PC-3 (cell line): ENCODE results near the gene FLNB. TPM values are rescaled to one million over a fixed set of nuclear protein-coding genes. Genes with fewer than 3 reads are reported as not detected.

Experiments used
- ATAC-seq: fragments of 200-7000 bp; cut with Tn5 transposase; 2 replicates; pipeline ENCODE4 v1.9.1; 2020; ENCODE audit warnings: mild to moderate bottlenecking, moderate library complexity
- BruUV-seq: library from RNA; stranded (reverse); fragments of 400-500 nt; replicated peaks from 2 replicates; lab custom pipeline; 2021; lab: Mats Ljungman, UMichigan
- CTCF ChIA-PET: fragments of 300-600 bp; sonication (Branson Sonifier 250); formaldehyde crosslinking; loops from one replicate; lab custom pipeline; 2022; ENCODE audit warnings: antibody characterized with exemption; lab: Charles Lee
- POLR2A ChIA-PET: fragments of 300-600 bp; sonication (Branson Sonifier 250); formaldehyde crosslinking; loops from one replicate; lab custom pipeline; 2022; ENCODE audit warnings: antibody characterized with exemption; ENCODE audit not compliant: unreplicated experiment; lab: Charles Lee
- DNase-seq: peaks from one replicate; pipeline ENCODE4 v3.0.0-alpha.2; 2015
- H2AFZ ChIP-seq: fragments of 300-600 bp; sonication (generic); 2 replicates; pipeline ENCODE4 v1.6.0; 2016; ENCODE audit warnings: antibody characterized with exemption, low read length
- H3F3A ChIP-seq: fragments of 300-600 bp; sonication (generic); one replicate; pipeline ENCODE4 v1.6.0; 2017; ENCODE audit warnings: antibody characterized with exemption, low read length, control low read depth, mild to moderate bottlenecking; ENCODE audit not compliant: unreplicated experiment
- H3K27ac ChIP-seq: fragments of 300-600 bp; sonication (generic); 2 replicates; pipeline ENCODE4 v1.5.1; 2016; ENCODE audit warnings: mild to moderate bottlenecking, low read length
- H3K27me3 ChIP-seq: fragments of 300-600 bp; sonication (generic); 2 replicates; pipeline ENCODE4 v1.6.1; 2016; ENCODE audit warnings: low read length, mixed read lengths
- H3K36me3 ChIP-seq: fragments of 300-600 bp; sonication (generic); 2 replicates; pipeline ENCODE4 v1.6.1; 2016; ENCODE audit warnings: low read depth, mixed run types, low read length, mixed read lengths
- H3K4me1 ChIP-seq: fragments of 300-600 bp; sonication (generic); 2 replicates; pipeline ENCODE4 v1.5.1; 2016; ENCODE audit warnings: low read length; ENCODE audit not compliant: insufficient read depth
- H3K4me2 ChIP-seq: fragments of 300-600 bp; sonication (generic); 2 replicates; pipeline ENCODE4 v1.6.0; 2016; ENCODE audit warnings: low read length
- H3K4me3 ChIP-seq: fragments of 300-600 bp; sonication (generic); 2 replicates; pipeline ENCODE4 v1.5.1; 2016; ENCODE audit warnings: mild to moderate bottlenecking, low read length, mixed read lengths
- H3K79me2 ChIP-seq: fragments of 300-600 bp; sonication (generic); 2 replicates; pipeline ENCODE4 v1.6.1; 2017; ENCODE audit warnings: low read length, mixed read lengths
- H3K9ac ChIP-seq: fragments of 300-600 bp; sonication (generic); 2 replicates; pipeline ENCODE4 v1.6.0; 2016; ENCODE audit warnings: mild to moderate bottlenecking, low read length
- H3K9me2 ChIP-seq: fragments of 300-600 bp; sonication (generic); replicated peaks from 2 replicates; pipeline ENCODE4 v1.6.1; 2016; ENCODE audit warnings: mixed run types, low read length, mixed read lengths
- H3K9me3 ChIP-seq: fragments of 300-600 bp; sonication (generic); 2 replicates; pipeline ENCODE4 v1.6.1; 2016; ENCODE audit warnings: low read length, mixed read lengths
- H4K20me1 ChIP-seq: fragments of 300-600 bp; sonication (generic); 2 replicates; pipeline ENCODE4 v1.6.1; 2016; ENCODE audit warnings: low read length, mixed read lengths
- EZH2 ChIP-seq: fragments of 300-600 bp; sonication (generic); IDR thresholded peaks from one replicate; pipeline ENCODE4 v1.6.1; 2017; ENCODE audit warnings: antibody characterized with exemption, mild to moderate bottlenecking, low read length; ENCODE audit not compliant: unreplicated experiment
- EZH2phosphoT487 ChIP-seq: fragments of 300-600 bp; sonication (generic); IDR thresholded peaks from 2 replicates; pipeline ENCODE4 v1.6.1; 2018; ENCODE audit warnings: mild to moderate bottlenecking, antibody characterized with exemption, low read length, borderline replicate concordance
- intact Hi-C: fragments of 100-400 bp; cut with micrococcal nuclease; formaldehyde crosslinking; loops from 2 replicates; pipeline ENCODE4 v1.9.0; 2023
- total RNA-seq: library from RNA; depleted of rRNA; stranded (reverse); fragments of >200 nt; gene quantifications from 2 replicates; pipeline ENCODE4 v1.2.3, GENCODE V29; 2014
- TF ChIP-seq, protein P1 (sequence below): fragments of 300-600 bp; sonication (generic); conservative IDR thresholded peaks from 2 replicates; pipeline ENCODE4 v1.5.1; 2017; ENCODE audit warnings: antibody characterized with exemption, low read depth, mild to moderate bottlenecking, low read length

FLNB gene
- total RNA-seq, 1 experiment from 2014 or later: 505 TPM

DNA sequence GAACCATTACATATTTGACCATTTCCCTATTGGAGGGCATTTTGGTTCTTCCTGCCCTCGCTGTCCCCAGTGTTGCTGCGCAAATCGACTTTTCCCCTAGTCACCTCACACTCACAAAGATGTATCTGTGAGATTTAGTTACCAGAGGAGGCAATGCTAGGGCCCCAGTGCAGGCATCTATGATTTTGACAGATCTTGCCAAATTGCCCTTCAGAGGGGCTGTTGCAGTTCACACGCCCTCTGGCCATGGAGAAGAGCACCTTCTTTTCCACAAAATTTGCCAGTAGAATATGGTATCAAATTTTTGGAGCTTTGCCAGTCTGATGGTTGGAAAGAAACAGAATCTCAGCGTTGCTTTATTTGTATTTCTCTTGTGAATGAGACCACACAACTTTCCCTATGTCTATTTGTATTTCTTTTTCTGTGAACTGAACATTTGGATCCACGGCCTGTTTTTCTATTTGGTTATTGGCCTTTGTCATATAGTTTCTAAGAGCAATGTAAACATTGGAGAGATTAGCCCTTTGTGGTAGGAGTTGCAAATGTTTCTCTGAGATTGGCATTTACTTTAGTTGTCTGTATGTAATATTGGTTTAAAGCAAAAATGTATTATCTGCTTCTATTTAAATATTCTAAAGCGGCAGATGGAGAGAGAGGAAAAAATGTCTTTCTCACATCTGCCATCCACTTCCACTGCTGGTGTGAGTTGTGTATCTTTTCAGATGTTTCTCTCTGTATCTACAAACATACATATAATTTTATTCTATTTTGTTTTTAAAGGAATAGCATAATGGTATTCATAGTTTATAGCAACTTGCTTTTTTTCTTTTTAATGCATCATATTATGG is 136.5 kb downstream of the FLNB start:
- DNase-seq (no peak), ATAC-seq (no peak)
- no peaks in the 10 kb centered on the region for H3K9me2 ChIP-seq
- CTCF ChIA-PET: no interaction called here
- intact Hi-C loops: no loop called here
- H3K36me3 ChIP-seq: peaks cover 96% of the 10 kb centered on the region
- no peaks in the 10 kb centered on the region for H3F3A ChIP-seq
- no peaks in the 10 kb centered on the region for H4K20me1 ChIP-seq
- BruUV-seq: no TSS peak
- H3K4me2 ChIP-seq: no peak overlapping the region
- H3K4me3 ChIP-seq: no peak overlapping the region
- H3K27me3 ChIP-seq: no peaks in the 10 kb centered on the region
- POLR2A ChIA-PET: no interaction called here
- H3K79me2 ChIP-seq: no peaks in the 10 kb centered on the region
- no peak overlapping the region for H3K27ac ChIP-seq
- H3K9me3 ChIP-seq: no peaks in the 10 kb centered on the region
- no peak overlapping the region for H3K9ac ChIP-seq
- H3K4me1 ChIP-seq: no peaks in the 10 kb centered on the region
- H2AFZ ChIP-seq: no peak overlapping the region
- TF ChIP-seq EZH2 (no peak), EZH2phosphoT487 (no peak)
- TF ChIP-seq, protein P1, sequence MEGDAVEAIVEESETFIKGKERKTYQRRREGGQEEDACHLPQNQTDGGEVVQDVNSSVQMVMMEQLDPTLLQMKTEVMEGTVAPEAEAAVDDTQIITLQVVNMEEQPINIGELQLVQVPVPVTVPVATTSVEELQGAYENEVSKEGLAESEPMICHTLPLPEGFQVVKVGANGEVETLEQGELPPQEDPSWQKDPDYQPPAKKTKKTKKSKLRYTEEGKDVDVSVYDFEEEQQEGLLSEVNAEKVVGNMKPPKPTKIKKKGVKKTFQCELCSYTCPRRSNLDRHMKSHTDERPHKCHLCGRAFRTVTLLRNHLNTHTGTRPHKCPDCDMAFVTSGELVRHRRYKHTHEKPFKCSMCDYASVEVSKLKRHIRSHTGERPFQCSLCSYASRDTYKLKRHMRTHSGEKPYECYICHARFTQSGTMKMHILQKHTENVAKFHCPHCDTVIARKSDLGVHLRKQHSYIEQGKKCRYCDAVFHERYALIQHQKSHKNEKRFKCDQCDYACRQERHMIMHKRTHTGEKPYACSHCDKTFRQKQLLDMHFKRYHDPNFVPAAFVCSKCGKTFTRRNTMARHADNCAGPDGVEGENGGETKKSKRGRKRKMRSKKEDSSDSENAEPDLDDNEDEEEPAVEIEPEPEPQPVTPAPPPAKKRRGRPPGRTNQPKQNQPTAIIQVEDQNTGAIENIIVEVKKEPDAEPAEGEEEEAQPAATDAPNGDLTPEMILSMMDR: no peak

DNA sequence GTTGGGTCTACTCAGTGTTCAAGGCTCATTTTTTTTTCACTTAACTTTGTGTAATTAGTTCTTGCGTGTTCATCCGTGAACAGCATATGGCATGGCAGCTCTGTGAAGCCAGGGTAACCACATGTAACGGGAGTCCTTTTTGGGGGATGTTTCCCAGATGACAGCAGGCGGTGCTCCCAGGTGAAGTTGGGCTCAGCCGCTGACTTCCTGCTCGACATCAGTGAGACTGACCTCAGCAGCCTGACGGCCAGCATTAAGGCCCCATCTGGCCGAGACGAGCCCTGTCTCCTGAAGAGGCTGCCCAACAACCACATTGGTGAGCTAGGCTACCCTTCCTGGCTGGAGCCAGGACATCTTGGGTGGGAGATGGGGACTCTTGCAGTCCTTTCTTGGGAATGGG is 139.8 kb downstream of the FLNB start:
- no peaks in the 10 kb centered on the region for H4K20me1 ChIP-seq
- no peaks in the 10 kb centered on the region for H3K9me2 ChIP-seq
- H3K27me3 ChIP-seq: no peaks in the 10 kb centered on the region
- no peak overlapping the region for H3K4me2 ChIP-seq
- TF ChIP-seq EZH2phosphoT487 (no peak), EZH2 (no peak)
- TF ChIP-seq, protein P1: no peak
- no peak overlapping the region for H3K4me3 ChIP-seq
- H3K36me3 ChIP-seq: peaks cover 96% of the 10 kb centered on the region
- no peak overlapping the region for H3K27ac ChIP-seq
- BruUV-seq: no TSS peak
- H3F3A ChIP-seq: no peaks in the 10 kb centered on the region
- intact Hi-C loops: no loop called here
- DNase-seq (no peak), ATAC-seq (no peak)
- no peaks in the 10 kb centered on the region for H3K79me2 ChIP-seq
- no peaks in the 10 kb centered on the region for H3K4me1 ChIP-seq
- H3K9me3 ChIP-seq: no peaks in the 10 kb centered on the region
- no peak overlapping the region for H3K9ac ChIP-seq
- ChIA-PET POLR2A (no interaction called here), CTCF (no interaction called here)
- H2AFZ ChIP-seq: no peak overlapping the region

DNA sequence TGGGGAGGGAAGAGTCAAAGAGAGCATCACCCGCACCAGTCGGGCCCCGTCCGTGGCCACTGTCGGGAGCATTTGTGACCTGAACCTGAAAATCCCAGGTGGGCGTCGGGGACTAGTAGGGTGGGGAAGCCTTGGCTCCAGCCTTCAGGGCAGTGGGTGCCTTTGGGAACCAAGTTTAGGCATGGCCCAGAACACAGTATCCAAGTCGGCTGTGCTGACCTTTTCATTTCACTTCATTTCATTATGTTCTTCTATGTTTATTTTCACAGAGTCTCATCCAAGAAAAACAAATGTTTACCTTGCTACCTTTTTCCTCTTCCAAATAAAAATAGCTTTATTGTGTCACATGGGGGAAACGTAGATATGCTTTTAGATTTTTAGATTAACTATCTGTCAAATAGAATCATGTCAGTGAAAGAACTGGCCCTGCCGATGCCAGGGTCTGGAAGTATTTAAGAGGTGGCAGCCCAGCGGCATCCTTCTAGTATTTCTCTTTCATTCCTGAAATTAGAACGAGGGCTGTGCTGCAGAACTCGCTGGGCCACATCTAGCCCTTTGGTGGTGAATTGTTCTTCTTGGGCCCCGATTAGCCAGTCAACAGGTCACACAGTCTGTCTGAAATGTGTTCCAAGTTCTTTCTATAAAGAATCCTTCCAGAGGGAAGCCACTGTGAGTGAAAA is 142.0 kb downstream of the FLNB start:
- Histone ChIP-seq H3K9ac (no peak overlapping the region), H2AFZ (no peak overlapping the region), H3K27me3 (no peaks in the 10 kb centered on the region), H3K79me2 (no peaks in the 10 kb centered on the region), H3K4me3 (no peak overlapping the region), H3K4me2 (no peak overlapping the region), H3K9me2 (no peaks in the 10 kb centered on the region), H3K36me3 (peaks cover 93% of the 10 kb centered on the region), H4K20me1 (no peaks in the 10 kb centered on the region), H3K4me1 (no peaks in the 10 kb centered on the region), H3K9me3 (no peaks in the 10 kb centered on the region), H3F3A (no peaks in the 10 kb centered on the region), H3K27ac (no peak overlapping the region)
- intact Hi-C loops: no loop called here
- ChIA-PET POLR2A (no interaction called here), CTCF (no interaction called here)
- TF ChIP-seq EZH2 (no peak), EZH2phosphoT487 (no peak)
- TF ChIP-seq, protein P1: no peak
- no TSS peak for BruUV-seq
- ATAC-seq: no peak
- no peak for DNase-seq
